ENCODE results near the gene CCDC201. TPM values are rescaled to one million over a fixed set of nuclear protein-coding genes. Genes with fewer than 3 reads are reported as not detected.

Gene CCDC201
- total RNA-seq, 1 donor from 2014 or later = not detected

DNA sequence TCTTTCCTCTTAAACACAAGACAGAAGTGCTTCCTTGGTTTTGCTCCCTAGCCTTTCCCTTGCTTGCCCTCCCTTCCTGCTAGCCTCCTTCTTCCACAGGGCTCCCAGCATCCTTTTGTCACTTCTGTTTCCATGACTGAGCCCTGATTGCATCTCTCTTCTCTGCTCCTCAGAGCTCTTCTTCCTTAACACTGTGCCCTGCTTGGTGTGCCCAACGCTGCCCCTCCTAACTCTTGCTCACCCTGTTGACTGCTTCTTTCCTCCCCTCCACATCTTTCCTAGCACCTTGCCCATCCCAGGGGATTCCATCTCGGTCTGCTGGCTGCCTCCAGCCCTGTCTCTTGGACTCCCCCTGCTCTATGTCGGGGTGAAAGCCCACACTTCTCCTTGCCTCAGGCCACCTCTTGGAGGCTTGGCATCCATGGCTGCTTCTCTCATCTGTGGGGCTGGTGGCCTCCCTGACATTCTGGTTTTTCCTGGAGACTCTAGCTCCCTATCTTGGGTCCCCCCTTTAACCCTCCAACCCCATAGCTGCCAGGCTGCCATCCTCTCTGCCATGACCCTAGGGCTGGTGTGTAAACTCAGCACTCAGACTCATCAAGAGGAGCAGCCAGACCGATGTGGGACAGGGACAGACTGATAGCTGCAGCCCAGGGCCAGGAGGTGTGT lies 21.2 kb upstream of the CCDC201 start:
- Mint-ChIP-seq H3K27ac (no peak overlapping the region), H3K27me3 (peaks cover 46% of the 10 kb centered on the region), H3K4me3 (ENCODE audit: low read depth) (no peak overlapping the region), H3K4me1 (ENCODE audit: low read depth) (no peaks in the 10 kb centered on the region), H3K9me3 (ENCODE audit: low read depth) (no peaks in the 10 kb centered on the region), H3K36me3 (ENCODE audit: insufficient read depth) (no peaks in the 10 kb centered on the region)
- no peak for DNase-seq (ENCODE audit: low spot score, unreplicated experiment)
- TF ChIP-seq, protein P1, sequence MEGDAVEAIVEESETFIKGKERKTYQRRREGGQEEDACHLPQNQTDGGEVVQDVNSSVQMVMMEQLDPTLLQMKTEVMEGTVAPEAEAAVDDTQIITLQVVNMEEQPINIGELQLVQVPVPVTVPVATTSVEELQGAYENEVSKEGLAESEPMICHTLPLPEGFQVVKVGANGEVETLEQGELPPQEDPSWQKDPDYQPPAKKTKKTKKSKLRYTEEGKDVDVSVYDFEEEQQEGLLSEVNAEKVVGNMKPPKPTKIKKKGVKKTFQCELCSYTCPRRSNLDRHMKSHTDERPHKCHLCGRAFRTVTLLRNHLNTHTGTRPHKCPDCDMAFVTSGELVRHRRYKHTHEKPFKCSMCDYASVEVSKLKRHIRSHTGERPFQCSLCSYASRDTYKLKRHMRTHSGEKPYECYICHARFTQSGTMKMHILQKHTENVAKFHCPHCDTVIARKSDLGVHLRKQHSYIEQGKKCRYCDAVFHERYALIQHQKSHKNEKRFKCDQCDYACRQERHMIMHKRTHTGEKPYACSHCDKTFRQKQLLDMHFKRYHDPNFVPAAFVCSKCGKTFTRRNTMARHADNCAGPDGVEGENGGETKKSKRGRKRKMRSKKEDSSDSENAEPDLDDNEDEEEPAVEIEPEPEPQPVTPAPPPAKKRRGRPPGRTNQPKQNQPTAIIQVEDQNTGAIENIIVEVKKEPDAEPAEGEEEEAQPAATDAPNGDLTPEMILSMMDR (IDR thresholded peaks at IDR 0.05; ENCODE audit: unreplicated experiment) = no peak

- Mint-ChIP-seq H3K27me3 (peaks cover 49% of the 10 kb centered on the region), H3K4me3 (ENCODE audit: low read depth) (no peak overlapping the region), H3K4me1 (ENCODE audit: low read depth) (no peaks in the 10 kb centered on the region), H3K27ac (no peak overlapping the region), H3K36me3 (ENCODE audit: insufficient read depth) (no peaks in the 10 kb centered on the region), H3K9me3 (ENCODE audit: low read depth) (no peaks in the 10 kb centered on the region)
- DNase-seq (ENCODE audit: low spot score, unreplicated experiment) = no peak
- TF ChIP-seq, protein P1 (IDR thresholded peaks at IDR 0.05; ENCODE audit: unreplicated experiment) = no peak
Observed at GRCh38 chr7:45893374-45893995, 20.6 kb upstream of the CCDC201 start.

DNA sequence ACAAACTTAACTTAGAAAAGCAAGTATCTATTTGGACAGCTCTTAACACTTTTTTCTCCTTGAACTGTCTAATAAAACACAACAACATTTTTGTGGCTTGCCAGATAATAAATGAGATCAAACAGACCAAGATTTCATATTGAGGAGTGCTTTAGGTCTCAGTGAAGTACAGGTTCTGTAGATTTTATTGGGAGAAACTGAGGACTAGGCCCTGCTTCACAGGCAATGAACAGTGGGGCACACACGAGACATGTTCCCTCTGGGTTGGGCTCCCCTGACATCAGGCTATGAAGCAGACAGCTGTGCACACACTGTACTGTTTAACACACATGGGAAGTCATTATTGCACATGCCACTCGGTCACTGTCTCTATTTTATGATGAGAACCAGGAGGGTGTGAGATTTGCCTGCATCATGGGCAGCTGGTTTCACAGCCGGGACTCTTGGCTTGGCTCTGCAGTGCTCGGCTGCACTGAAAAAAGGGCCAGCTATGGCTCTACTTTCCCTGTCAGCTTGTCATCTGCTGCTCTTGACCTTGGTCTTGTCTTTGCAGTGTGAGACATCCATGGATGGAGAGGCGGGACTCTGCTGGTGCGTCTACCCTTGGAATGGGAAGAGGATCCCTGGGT lies 19.6 kb upstream of the CCDC201 start:
- no peak for DNase-seq (ENCODE audit: low spot score, unreplicated experiment)
- Mint-ChIP-seq H3K9me3 (ENCODE audit: low read depth) (no peaks in the 10 kb centered on the region), H3K36me3 (ENCODE audit: insufficient read depth) (no peaks in the 10 kb centered on the region), H3K4me1 (ENCODE audit: low read depth) (peaks cover 9% of the 10 kb centered on the region), H3K4me3 (ENCODE audit: low read depth) (no peak overlapping the region), H3K27ac (no peak overlapping the region), H3K27me3 (peaks cover 59% of the 10 kb centered on the region)
- TF ChIP-seq, protein P1 (IDR thresholded peaks at IDR 0.05; ENCODE audit: unreplicated experiment) = no peak

DNA sequence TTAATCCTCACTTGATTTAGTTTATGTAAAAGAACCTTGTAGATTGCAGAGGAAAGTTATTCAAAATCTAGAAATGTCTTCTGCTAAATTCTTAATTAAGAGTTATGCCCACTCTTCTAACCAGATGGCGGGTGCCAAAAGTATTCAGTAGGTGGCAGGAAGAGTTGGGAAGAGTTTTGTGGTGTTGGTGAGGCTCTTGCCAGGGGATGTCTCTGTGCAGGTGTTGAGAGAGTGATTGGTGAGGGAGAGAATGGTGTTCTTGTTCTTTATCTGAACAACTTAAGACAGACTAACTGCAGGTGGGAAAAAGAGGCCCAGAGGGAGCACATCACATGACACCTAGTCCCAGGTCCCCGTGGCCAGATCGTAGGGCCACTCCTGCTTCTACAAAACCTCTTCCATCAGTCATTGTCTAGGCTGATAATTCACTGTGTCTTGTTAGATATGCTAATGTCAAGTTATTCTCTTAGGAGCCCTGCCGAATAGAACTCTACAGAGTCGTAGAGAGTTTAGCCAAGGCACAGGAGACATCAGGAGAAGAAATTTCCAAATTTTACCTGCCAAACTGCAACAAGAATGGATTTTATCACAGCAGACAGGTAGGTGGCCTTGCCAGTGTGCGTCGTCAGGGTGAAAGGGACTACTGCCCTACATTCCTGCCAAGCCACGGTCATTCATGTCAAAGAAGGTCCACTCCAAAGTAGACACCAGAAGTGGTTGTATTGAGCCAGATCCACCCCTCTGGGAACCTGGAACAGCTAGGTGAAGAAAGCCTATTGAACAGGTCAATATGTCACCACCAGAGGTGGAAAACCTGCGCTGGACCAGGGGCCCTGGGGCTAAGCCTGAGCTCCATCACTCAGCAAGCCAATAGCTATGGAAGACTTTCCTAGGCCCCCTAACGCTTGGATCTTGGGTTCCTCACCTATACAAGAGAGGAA lies 18.9 kb upstream of the CCDC201 start:
- TF ChIP-seq, protein P1 (IDR thresholded peaks at IDR 0.05; ENCODE audit: unreplicated experiment) = peak; percentile 6
- no peaks in the 10 kb centered on the region for H3K36me3 Mint-ChIP-seq (ENCODE audit: insufficient read depth)
- H3K9me3 Mint-ChIP-seq (ENCODE audit: low read depth) = no peaks in the 10 kb centered on the region
- H3K27ac Mint-ChIP-seq = no peak overlapping the region
- no peak overlapping the region for H3K4me3 Mint-ChIP-seq (ENCODE audit: low read depth)
- H3K27me3 Mint-ChIP-seq = peaks cover 61% of the 10 kb centered on the region
- DNase-seq (ENCODE audit: low spot score, unreplicated experiment) = no peak
- peaks cover 9% of the 10 kb centered on the region for H3K4me1 Mint-ChIP-seq (ENCODE audit: low read depth)

All from progenitor cell of endocrine pancreas (in vitro differentiated cells).